Lower leg skin (tissue), 4 donors: Measurements from ENCODE around the gene RLF. TPM values are rescaled to one million over a fixed set of nuclear protein-coding genes. Genes with fewer than 3 reads are reported as not detected.

Source experiments
- DNase-seq, 2 donors: peaks; one replicate each; pipeline ENCODE4 v3.0.0-alpha.2; 2019; ENCODE audit warnings: low spot score in 2 of 2
- H3K4me3 ChIP-seq: fragments of 200-600 bp; sonication (generic); 2 replicates; pipeline ENCODE4 v1.5.1; 2017; ENCODE audit warnings: mild to moderate bottlenecking, low read depth; ENCODE audit not compliant: poor library complexity, severe bottlenecking
- CTCF ChIP-seq, 3 donors: fragments of 450-650 bp; IDR thresholded peaks; one replicate each; pipeline ENCODE4 v1.5.1; 2016; ENCODE audit warnings: antibody characterized with exemption in 3 of 3, mild to moderate bottlenecking in 3 of 3, moderate library complexity in 2 of 3
- POLR2A ChIP-seq, 2 donors: fragments of 450-650 bp; IDR thresholded peaks; one replicate each; pipeline ENCODE4 v1.6.1; 2016 to 2017; ENCODE audit warnings: antibody characterized with exemption in 2 of 2, mild to moderate bottlenecking in 1 of 2, moderate library complexity in 1 of 2
- WGBS, 2 donors: methylation state at CpG; one replicate each; pipeline ENCODE4 v1.1.5; 2018; 5-methylcytosine and 5-hydroxymethylcytosine counted together
- intact Hi-C: fragments of 100-400 bp; cut with DNase I; formaldehyde crosslinking; loops from one replicate; pipeline ENCODE4 v1.15.0; 2023; ENCODE audit warnings: low total_unique reads
- total RNA-seq, 4 donors: library from RNA; depleted of rRNA; stranded (reverse); fragments of >200 nt; gene quantifications; one replicate each; pipeline ENCODE4 v1.1.0, GENCODE V29; 2016

Gene RLF
- total RNA-seq, 4 donors from 2014 or later: 22.8 to 30.9 (median 25.3) TPM

DNA sequence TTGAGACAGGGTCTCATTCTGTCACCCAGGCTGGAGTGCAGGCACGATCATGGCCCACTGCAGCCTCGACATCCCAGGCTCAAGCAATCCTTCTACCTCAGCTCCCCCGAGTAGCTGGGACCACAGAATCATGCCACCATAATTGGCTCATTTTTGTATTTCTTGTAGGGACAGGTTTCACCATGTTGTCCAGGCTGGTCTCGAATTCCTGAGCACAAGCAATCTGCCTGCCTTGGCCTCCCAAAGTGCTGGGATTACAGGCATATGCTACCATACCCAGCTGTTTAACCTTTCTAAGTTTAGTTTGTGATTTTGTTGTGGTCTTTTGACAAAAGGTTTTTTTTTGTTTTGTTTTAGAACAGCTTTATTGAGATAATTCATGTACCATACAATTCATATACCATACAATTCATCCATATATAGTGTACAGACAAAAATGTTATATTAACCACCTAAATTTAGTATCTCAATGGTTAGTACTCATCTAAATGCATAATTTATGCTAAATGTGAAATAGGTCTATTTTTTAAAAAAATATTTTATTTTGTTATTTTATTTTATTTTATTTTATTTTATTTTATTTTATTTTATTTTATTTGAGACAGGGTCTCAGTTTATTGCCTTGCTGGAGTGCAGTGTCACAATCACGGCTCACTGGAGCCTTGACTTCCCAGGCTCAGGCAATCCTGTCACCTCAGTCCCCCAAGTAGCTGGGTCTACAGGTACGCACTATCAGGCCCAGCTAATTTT is 105.8 kb downstream of the RLF start:
- 70 to 73% methylated on average over 6 of the region's 6 CpGs for WGBS, 2 donors
- TF ChIP-seq CTCF (IDR thresholded peaks at IDR 0.05) (no peak), POLR2A (IDR thresholded peaks at IDR 0.05) (no peak)
- intact Hi-C loops: no loop called here
- no peak for DNase-seq
- H3K4me3 ChIP-seq: no peak overlapping the region

DNA sequence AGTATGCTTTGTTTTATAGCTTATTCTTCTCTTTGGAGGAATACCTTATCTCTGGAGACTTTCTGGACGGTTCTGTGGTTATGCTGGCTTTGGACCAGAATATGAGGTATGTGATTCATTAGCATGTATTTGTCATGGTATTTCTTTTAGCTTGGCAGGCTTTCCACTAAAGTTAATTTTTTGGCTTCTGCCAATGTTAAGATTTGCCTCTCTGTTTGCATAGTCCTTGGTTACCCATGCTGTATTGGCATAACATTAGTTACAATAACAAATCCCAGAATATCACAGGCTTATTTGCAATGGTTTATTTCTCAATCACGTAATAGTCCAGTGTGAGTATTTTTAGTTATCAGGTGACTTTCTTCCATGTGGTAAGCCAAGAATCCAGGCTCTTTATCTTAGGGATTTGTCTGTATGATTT is 106.6 kb downstream of the RLF start:
- no peak for DNase-seq
- 23 to 24% methylated on average over 2 of the region's 2 CpGs for WGBS, 2 donors
- TF ChIP-seq POLR2A (IDR thresholded peaks at IDR 0.05) (no peak), CTCF (IDR thresholded peaks at IDR 0.05) (no peak)
- no peak overlapping the region for H3K4me3 ChIP-seq
- intact Hi-C loops: no loop called here

GRCh38 chr1:40268211-40268610 is 107.0 kb downstream of the RLF start:
- TF ChIP-seq POLR2A (IDR thresholded peaks at IDR 0.05): no peak
- TF ChIP-seq CTCF (IDR thresholded peaks at IDR 0.05): no peak
- DNase-seq: no peak
- no peak overlapping the region for H3K4me3 ChIP-seq
- intact Hi-C loops: no loop called here

GRCh38 chr1:40270152-40270834 is 109.1 kb downstream of the RLF start:
- 72 to 80% methylated on average over 3 of the region's 3 CpGs for WGBS, 2 donors

GRCh38 chr1:40272653-40273213 is 111.5 kb downstream of the RLF start:
- TF ChIP-seq POLR2A (IDR thresholded peaks at IDR 0.05): no peak
- no peak for TF ChIP-seq CTCF (IDR thresholded peaks at IDR 0.05)
- DNase-seq: no peak
- H3K4me3 ChIP-seq: no peak overlapping the region
- 94 to 96% methylated on average over 3 of the region's 3 CpGs for WGBS, 2 donors
- intact Hi-C loops: no loop called here

More at GRCh38 chr1:40270152-40270834, 109.1 kb downstream of the RLF start:
- intact Hi-C loops: no loop called here
- no peak for DNase-seq
- H3K4me3 ChIP-seq: no peak overlapping the region
- no peak for TF ChIP-seq CTCF (IDR thresholded peaks at IDR 0.05)
